ENCODE measurements around the gene MRPL55.
A peak's percentile ranks its signal among the peaks of the same experiment; 100 is the strongest.

MRPL55 gene

GRCh38 chr1:228084325-228084724, 24.8 kb downstream of the MRPL55 start:
- DNase-seq: peak; percentile 77 to 81

DNA sequence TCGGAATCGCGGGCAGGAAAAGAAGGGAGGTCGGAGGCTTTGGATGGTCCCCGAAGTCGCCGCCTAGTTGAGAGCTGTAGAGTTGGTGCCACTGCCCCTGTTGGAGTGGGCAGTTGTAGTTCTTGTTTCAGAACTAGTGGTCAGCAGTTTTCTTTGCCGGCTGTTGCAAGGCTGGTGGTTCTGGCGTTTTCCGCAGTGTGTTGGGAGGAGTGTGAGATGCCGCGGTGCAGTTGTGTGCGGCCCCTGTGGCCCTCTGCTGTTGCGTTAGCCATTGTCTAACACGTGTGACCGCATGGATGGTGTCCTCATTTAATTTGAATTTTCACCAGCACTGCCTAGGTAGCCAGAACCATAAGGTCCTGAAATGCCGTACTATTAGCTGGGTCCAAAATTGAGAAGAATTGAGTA, 25.2 kb downstream of the MRPL55 start:
- DNase-seq: peak; percentile 87 to 91

- peak; percentile 48 to 63 for DNase-seq
These were observed 25.9 kb downstream of the MRPL55 start for GRCh38 chr1:228082918-228083870.

GRCh38 chr1:228082214-228082917, 26.7 kb downstream of the MRPL55 start, which contains the start of gene ARF1:
Gene ARF1 (plus strand): TSS chr1:228082708. CDS start chr1:228097115, 14,407 bp downstream.
- peak; percentile 95 to 98 for DNase-seq

DNA sequence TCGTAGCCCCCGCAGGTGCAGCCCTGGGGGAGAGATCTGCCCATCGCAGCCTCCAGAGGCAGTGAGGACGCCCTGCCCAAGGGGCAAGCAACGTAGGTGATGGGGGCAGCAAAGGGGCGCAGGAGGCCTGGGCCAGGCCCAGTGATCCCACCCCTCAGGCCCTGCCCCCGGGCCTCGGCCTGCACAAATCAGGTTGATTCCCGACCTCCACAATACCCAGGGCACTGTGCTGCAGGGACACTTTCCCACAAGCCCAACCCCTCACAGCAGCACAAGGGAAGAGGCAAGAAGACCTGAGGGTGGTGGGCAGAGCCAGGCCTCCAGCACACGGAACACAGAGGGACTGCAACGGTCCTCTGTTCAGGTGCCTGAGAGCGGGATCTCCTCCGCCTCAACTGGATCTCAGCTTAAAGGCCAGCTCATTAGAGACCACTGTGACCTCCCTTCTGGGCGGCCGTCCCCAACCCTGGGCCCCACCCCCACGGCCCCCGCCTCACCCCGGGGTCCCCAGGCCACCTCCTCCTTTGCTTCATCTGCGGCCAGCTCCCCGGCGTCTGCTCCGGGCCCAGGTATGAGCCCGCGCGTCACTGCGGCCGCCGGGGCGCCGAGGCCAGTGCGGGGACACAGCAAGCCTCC, 27.4 kb downstream of the MRPL55 start:
- DNase-seq: no peak

DNA sequence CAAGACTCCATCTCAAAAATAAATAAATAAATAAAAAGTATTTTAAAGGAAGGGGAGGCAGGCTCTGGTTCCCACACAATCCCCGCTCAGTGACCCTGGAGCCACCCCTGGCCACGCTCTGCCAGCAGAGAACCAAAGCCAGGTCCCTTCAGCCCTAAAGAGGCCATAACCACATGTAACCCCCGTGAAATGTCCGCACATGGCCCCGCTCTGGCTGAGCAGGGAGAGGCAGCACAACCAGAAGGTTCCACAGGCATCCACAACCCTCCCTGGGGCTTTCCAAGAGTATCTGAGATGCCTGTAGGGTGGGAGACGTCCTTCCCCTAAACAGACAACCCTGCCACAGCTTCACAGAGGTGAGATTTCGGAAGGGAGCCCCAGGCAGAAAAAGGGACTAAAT, 28.0 kb downstream of the MRPL55 start:
- DNase-seq: no peak

- DNase-seq: no peak
These were observed 29.4 kb downstream of the MRPL55 start for GRCh38 chr1:228079601-228080263.

DNA sequence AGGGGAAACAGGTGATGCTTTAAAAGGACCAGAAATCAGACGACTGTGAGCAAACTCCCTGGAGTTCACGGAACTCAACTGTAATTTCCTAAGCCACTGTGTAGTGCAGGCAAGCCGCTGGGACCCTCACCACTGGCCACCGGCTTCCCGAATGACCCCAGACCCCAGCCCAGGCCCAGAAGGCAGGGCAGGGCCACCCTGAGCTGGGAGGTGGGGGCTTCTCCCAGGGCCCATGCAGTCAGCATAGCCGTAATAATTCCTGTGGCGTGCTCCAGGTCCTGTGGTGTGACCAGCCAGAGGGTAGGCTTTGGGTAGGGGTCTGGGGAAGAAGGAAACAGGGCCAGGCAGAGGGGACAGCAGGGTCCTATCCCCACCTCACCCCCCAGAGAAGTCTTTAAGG, 30.1 kb downstream of the MRPL55 start:
- no peak for DNase-seq

DNA sequence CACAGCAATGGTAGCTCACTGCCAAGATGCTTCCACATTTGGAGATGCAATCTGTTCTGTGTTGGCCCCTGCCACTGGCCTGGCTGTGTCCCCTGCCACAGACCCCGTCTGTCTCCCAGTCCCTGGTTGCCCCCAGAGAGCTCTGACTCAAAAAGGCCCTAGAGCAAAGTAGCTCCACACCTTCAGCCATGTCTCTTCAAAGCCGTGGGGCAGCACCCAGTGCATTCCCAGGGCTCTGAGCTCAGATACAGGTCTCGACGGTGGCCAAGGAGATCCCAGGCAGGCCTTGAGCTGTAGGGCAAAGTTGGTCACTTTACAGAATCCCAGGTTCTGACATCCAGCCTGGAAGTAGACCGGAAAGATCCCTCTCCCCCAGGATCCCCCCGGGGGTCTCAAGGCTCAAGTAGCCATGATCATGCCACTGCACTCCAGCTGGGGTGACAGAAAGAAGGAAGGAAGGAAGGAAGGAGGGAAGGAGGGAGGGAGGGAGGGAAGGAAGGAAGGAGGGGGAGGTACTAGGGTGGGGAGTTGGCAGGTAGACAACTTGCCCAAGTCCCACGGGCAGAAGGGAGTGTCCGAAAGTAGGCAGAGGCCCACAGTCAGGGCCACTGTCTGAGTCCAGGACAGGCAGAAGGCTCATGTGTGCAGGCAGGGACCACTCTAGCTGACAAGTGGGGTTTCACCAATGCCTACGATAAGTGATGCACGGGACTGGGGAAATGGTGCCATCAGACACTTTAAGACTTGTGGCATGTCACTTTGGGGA, 31.4 kb downstream of the MRPL55 start:
- no peak for DNase-seq

DNA sequence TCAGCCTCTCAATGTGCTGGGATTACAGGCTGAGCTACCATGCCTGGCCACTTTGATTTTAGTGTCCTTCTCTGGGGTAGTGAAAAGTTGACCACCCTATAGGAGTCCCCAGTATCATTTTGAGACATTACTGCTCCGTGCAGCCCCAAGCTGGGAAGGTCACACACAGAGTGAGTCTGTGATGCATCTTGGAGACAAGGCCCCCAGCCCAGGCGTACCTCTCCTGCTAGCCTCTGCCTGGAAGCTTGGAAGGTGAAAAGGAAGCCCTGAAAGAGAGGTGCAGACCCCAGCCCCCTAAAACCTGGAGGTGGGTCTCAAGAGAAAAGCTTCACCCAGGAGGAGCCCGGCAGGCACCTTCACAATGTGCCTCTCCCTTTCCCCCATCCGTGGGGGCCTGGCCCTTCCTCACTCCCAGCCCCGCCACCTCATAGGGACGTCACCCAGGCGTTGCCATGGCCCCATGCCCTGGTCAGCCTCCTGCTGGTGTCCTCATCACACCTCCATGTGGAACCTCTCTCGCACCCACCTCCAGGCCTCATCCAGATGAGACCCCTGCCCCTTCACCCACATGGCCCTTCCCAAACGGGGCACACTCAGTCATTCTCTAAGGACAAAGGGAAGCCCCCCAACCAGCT, 32.2 kb downstream of the MRPL55 start:
- no peak for DNase-seq

DNA sequence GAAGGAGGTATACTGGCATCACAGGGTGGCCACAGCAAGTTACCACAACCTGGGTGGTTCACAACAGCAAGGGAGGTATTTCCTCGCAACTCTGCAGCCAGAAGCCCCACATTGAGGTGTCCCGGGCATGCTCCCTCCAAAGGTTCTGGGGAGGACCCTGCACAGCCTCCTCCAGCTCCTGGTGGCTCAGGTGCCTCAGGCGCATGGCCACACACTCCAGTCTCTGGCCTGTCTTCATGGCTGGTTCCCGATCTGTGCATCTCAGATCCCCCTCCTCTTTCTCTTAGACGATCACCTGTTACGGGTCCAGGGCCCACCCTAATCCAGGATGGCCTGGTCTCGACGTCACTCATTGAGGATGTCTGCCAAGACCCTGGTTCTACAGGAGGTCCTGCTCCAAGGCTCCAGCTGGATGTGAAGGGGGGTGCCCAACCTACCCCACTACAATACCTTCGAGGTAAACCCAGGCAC, 33.3 kb downstream of the MRPL55 start:
- no peak for DNase-seq

- no peak for DNase-seq
These were observed 34.0 kb downstream of the MRPL55 start for GRCh38 chr1:228074954-228075730.

DNA sequence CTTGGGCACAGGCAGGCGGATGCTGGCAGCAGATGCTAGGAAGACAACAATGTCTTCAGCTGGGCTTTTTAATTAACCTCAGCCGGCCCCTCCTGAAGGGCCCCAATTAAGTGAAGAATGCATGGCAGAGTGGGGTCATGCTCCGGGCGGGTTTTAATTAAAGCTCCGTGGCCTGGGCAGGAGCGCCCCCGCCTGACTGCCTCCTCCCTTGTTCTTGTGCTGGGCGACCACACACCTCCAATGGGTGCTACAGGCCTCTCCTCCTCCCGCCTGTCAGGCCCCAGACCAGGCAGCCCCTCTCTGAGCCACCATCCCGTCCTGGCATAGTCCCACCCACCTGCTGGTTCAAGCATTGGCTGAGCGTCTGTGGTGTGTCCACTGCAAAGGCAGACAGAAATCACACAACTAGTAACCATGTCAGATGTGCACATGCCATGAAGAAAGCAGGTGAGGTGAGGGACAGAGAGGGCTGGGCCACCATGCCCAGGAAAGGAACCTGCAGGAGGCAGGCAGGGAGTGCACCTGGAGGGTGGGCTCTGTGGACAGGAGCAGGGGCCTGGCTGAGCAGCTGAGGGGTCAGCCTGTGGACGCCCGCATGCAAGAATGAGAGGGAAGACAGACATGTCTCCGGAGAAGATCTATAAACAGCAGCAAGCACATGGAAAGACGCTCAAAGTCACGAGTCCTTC, 35.1 kb downstream of the MRPL55 start:
- DNase-seq: no peak

GRCh38 chr1:228073061-228073856, 35.8 kb downstream of the MRPL55 start:
- no peak for DNase-seq

GRCh38 chr1:228072658-228073043, 36.4 kb downstream of the MRPL55 start:
- DNase-seq: no peak

GRCh38 chr1:228071839-228072657, 37.1 kb downstream of the MRPL55 start:
- DNase-seq: no peak

GRCh38 chr1:228070851-228071250, 38.2 kb downstream of the MRPL55 start:
- no peak for DNase-seq

DNA sequence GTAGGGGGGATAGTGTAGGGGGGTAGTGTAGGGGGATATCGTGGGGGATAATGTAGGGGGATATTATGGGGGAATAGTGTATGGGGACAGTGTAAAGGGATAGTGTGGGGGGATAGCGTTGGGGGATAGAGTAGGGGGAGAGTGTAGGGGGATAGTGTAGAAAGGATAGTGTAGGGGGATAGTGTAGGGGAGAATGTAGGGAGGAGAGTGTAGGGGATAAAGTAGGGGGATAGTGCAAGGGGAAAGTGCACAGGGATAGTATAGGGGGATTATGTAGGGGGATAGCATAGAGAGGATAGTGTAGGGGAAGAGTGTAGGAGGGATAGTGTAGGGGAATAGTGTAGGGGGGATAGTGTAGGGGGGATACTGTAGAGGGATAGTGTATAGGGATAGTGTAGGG, 38.9 kb downstream of the MRPL55 start:
- no peak for DNase-seq

All from inflammatory macrophage (primary cell).